ENCODE results near the gene OR2AE1.

Gene OR2AE1

DNA sequence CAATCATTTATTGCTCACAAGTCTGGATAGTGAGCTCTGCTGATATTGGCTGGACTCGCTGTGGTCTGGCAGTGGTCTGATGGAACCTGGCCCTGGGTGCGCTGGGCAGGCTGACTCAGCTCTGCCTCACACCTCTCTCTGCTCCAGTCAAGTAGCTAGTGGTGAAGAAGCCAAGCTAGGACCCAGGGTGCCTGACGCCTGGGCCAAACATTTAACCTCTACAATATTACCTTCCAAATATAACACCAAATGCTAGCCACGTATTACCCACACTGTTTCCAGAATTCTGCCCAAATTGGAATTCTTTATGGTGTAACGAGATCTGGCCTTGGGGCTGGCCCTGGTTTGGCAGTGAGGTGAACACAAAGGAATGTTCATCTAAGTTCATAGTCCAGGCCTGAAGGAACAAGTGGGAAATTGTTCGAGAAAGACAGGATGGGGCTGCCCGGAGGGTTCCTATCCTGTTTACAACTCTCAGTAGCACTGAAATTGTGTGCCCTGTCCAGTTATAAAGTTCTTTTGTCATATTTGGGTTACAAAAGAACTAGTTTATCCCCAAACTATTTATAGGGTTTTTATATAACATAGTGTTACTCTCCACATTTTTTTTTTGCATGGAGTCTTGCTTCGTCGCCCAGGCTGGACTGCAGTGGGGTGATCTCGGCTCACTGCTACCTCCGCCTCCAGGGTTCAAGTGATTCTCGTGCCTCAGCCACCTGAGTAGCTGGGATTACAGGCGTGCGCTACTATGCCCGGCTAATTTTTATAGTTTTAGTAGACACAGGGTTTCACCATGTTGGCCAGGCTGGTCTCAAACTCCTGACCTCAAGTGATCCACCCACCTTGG lies 16.3 kb downstream of the OR2AE1 start:
- no peak for DNase-seq (ENCODE audit: low read depth in 2 of 2)

DNA sequence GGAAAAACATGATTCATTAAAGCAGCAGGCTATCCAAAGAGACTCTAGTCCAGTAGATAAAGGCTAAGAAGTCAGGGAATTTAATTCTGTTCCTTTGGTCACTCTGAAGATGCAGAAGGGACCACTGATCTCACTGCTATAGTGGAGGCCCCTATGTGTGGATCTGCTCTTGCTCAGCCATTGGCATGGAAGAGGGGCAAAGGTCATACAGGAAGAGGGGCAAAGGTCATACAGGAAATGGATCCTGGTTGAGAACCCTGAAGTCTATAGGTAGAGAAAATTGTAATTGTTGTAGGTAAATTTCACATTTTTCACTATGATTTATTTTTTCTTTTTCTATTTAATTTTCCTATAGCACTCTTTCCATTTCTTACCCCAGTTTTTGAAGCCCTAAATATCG lies 21.6 kb downstream of the OR2AE1 start:
- DNase-seq (ENCODE audit: low read depth in 2 of 2), result no peak

- DNase-seq (ENCODE audit: low read depth in 2 of 2), result no peak
Measured at GRCh38 chr7:99848420-99849216, 28.2 kb downstream of the OR2AE1 start.

GRCh38 chr7:99844328-99844727 lies 32.5 kb downstream of the OR2AE1 start:
- no peak for DNase-seq (ENCODE audit: low read depth in 2 of 2)

- DNase-seq (ENCODE audit: low read depth in 2 of 2), result no peak
Measured at GRCh38 chr7:99843808-99844207, 33.0 kb downstream of the OR2AE1 start.

DNA sequence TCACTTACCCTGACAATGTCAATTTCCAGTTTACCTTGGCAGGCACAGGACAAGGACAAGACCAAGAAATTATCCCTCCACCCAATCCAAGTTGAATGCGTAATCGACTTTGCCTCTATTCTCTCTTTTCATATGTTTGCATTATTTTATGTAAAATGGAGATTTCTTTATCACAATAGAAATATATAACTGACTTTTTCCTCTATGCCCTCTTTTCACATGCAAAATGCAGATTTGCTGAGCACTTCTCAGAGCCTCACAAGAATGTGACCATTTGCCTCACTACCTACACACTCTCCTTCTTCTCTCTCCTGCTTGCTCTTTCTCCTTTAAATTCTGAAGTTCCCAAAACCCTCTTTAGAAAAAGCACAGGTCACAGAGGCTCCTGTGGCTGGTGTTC lies 33.9 kb downstream of the OR2AE1 start:
- DNase-seq (ENCODE audit: low read depth in 2 of 2), result no peak

GRCh38 chr7:99840136-99840869 lies 36.5 kb downstream of the OR2AE1 start:
- no peak for DNase-seq (ENCODE audit: low read depth in 2 of 2)

GRCh38 chr7:99839287-99840021 lies 37.4 kb downstream of the OR2AE1 start:
- DNase-seq (ENCODE audit: low read depth in 2 of 2), result no peak

DNA sequence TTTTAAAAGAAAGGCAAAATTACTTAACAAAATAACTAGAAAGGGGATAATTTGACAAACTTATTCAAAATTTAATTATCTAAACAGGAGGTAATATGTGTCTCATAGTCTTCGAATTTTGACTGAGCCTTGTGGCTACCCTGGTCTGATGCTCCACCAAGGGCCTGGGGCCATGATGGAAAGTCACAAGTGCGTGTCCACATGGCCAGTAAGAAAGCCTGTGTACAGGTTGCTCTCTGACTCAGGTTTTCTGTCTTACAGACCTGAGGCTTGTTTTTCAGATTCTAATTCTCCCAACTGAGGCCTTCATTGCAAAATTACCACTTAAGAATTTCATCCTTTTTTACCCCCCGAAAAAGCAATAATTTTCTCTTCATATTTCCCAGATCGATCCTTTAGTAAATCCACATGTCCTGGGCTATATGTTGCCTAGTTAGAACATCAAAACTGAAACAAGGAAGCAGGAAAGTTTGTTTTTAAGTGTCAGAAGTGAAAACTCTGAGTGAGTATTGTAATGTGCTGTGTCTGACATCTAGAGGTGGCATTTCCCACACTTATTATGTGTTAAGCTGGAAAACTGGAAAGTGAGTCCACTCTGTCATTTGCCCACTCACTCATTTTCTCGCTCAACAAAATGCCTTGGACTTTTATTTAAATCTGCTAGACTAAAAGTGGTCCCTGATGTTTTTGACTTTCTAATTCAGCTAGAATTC lies 39.0 kb downstream of the OR2AE1 start:
- DNase-seq (ENCODE audit: low read depth in 2 of 2), result no peak

- no peak for DNase-seq (ENCODE audit: low read depth in 2 of 2)
Measured at GRCh38 chr7:99835189-99835588, 41.6 kb downstream of the OR2AE1 start.

GRCh38 chr7:99834382-99834781 lies 42.5 kb downstream of the OR2AE1 start:
- DNase-seq (ENCODE audit: low read depth in 2 of 2), result no peak

DNA sequence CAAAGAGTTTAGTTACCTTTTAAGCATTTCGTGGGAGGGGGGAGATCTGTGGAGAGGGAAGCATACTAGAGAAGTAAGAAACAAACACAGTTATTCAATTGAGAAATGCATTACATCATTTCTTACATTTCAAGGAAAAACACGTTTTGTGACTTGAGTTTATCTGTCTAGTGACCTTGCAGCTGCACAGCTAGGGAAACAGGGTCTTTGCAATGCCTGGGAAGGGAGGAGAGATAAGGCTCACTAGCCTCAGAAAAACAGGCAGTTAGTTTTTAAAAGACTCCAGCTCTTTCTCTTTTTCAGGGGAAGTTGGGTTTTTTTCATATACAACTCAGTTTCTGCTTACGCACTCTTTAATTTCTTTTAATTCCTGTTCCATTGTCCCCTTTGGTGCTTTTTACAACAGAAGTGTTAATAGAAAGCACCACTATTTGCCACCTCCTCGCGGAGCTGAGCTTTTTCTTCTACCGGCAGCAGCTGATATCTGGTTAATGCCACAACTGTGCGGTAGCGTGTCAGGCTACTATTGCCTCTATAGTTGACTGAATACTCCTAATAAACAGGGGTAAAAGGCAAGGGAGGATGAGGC lies 43.5 kb downstream of the OR2AE1 start:
- DNase-seq (ENCODE audit: low read depth in 2 of 2), result no peak

DNA sequence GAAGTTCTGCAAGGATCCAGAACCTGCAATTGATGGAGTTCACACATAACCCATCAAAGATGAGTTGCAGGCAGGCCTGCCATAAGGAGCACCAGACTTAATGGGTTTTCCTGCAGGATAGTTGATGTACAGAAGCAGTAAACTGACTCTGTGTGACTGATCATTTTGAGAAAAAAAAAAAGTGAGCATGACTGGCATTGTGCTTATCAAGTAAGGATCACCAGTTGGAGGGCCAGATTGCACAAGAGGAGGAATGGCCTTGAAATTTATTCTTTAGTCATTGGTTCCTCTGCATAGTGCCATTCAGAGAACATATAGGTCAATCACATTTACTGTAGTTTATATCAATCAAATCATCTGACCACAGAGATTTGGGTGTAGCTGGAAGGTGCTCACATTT lies 45.2 kb downstream of the OR2AE1 start:
- no peak for DNase-seq (ENCODE audit: low read depth in 2 of 2)

GRCh38 chr7:99829524-99830160 lies 47.2 kb downstream of the OR2AE1 start:
- DNase-seq (ENCODE audit: low read depth in 2 of 2), result no peak

DNA sequence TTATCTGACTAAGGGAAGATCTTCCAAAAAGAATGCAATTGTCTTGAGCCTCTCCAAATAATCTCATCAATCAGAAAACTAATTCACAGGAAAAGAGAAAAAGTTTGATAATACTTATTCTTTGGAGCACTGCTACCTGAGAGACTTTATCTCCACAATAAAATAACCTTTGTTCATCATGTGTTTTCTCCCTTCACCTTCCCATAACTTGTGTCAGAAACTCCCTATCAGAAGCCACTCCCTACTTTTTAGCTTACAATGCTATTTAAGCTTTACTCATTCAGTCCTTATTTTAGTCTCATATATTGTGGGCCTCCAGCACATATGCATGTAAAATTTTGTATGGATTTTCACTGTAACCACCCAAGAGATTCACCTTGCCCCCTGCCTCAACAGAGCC lies 48.0 kb downstream of the OR2AE1 start:
- no peak for DNase-seq (ENCODE audit: low read depth in 2 of 2)

DNA sequence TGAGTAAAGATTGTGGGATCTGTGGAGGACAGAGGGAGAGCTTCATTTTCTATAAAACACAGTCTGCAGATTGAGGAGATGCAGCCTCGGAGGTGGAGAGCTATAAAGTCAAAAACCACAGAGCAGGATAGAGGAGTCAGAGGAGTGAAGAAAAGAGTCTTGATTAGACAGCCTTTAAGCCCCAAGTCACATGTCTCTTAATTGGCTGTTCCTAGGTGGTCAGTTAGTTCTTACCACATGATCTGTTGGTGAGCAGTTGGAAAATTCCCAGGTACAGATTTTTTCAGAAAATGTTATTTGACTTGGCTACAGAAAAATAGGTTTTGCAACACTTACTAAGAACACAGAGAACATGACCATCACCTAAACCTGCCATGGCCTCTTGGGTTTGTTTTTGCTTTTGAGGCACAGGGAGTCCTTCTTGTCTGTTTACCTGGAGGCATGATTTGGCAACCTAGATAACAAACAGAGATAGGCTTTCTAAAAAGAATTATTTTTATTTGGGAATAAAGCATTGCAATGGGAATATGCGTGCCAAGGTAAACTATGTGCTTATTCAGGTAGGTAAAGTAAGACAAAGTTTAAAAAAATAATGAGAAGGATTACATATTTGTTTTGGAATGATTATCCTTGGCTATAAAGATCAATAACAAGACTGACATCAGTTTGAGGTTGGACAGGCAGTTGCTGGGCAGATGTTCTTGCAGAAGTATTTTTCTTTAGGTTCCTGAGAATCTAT lies 49.6 kb downstream of the OR2AE1 start:
- no peak for DNase-seq (ENCODE audit: low read depth in 2 of 2)
